Mammary microvascular endothelial cell (primary cell): ENCODE measurements around the gene CCDC88B. TPM values are rescaled to one million over a fixed set of nuclear protein-coding genes. Genes with fewer than 3 reads are reported as not detected.

ENCODE experiments used
- total RNA-seq: library from RNA; depleted of rRNA; stranded (reverse); fragments of >200 nt; gene quantifications from 2 replicates; pipeline ENCODE4 v1.2.3, GENCODE V29; 2015

CCDC88B gene
- 2.9 and 3.5 TPM in 2 replicates for total RNA-seq

GRCh38 chr11:64339754-64340408 is at the start of gene CCDC88B:
Gene CCDC88B (plus strand): TSS chr11:64340204. CDS start chr11:64340267, 63 bp downstream.

DNA sequence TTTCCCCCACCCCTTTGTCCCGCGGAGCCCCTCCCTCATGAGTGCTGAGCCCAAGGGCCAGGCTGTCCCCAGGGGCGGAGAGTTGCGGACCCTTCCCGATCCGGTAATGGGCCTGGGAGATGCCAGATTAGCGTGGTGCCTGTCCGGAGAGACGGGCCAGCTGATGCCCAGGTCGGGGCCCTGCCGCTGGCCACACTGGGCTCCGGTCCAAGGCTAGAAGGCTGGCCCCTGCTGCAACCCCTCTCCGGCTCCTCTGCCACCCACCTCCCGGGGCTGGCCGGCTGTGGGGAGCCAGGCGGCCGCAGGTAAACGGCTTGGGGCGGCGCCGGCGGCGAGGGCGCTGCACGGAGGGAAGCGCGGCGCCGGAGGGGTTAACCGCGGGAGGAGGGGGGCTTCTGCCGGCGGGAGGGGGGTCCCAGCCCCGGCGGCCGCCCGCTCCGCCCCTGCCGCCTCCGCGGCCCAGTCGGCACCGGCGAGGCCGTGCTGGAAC is 48.7 kb upstream of the CCDC88B start, which contains the start of gene KCNK4:
Gene KCNK4, plus strand, starts transcription at position 41 of the 490 bp plus-strand sequence. CDS start 1,717 bp downstream, outside the sequence.

GRCh38 chr11:64299847-64300648 is 40.0 kb upstream of the CCDC88B start, which contains the start of gene CATSPERZ:
Gene CATSPERZ (plus strand): TSS chr11:64300358. CDS start chr11:64300411, 53 bp downstream.

DNA sequence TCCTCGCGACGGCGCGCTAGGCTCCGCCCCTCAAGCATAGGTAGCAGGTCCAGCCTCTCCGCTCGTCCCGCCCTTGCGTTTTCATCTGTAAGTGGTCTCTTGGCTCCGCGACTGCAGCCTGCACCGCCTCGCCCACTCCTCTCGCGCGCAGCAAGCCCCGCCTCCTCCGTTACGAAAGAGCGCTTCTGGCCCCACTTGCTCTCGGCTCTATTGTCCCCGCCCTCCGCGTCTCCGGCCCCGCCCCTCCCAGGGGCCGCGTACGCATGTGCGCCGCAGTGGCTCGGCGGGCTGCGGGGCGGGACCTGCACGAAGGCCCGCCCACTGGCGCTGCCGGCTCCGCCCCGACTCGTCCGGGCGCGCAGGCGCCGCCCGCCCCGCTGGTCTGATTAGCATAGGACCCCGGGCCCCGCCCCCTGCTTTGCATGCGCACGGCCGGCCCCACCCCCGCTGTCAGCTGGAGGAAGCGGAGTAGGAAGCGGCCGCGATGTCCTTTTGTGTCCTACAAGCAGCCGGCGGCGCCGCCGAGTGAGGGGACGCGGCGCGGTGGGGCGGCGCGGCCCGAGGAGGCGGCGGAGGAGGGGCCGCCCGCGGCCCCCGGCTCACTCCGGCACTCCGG is 34.8 kb upstream of the CCDC88B start, which contains the start of gene ESRRA:
Gene ESRRA, plus strand, starts transcription at position 450 of the 616 bp plus-strand sequence. CDS start 1,656 bp downstream, outside the sequence.

DNA sequence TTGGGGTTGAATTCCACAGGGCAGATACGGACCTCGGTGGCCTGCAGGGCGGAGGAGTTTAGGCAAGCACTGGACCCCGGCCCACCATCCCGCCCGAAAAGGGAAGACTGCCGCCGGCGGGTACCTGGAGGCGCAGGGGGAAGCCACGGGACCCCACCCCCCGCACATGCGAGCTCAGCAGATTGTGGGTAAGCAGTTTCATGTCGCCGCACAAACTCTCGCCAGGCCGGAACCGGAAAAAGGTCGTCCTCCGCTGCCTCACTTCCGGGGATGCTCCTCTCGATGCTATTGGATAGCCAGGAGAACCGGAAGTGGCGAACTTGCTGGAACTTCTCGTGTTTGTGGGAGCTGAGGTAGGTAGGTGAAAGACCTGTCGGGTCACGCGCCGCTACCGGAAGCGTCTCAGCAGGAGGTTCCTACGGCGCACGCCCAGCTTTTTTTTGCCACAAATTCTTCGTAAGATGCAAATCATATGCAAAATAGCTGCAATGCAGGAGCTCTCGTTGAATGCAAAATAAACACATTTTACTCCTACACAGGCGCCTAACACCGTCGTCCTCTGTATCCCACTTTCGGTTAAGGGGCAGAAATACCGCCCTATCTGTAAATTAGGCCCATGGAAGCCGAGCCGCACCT is 22.6 kb upstream of the CCDC88B start, which contains the start of gene TRMT112:
Gene TRMT112, minus strand, starts transcription at position 235 of the 636 bp plus-strand sequence. Its CDS starts 33 bp downstream, at position 202.

GRCh38 chr11:64317961-64318765 is 21.8 kb upstream of the CCDC88B start, which contains the start of gene PRDX5:
Gene PRDX5 (plus strand): TSS chr11:64318121. CDS start chr11:64318216, 95 bp downstream.

DNA sequence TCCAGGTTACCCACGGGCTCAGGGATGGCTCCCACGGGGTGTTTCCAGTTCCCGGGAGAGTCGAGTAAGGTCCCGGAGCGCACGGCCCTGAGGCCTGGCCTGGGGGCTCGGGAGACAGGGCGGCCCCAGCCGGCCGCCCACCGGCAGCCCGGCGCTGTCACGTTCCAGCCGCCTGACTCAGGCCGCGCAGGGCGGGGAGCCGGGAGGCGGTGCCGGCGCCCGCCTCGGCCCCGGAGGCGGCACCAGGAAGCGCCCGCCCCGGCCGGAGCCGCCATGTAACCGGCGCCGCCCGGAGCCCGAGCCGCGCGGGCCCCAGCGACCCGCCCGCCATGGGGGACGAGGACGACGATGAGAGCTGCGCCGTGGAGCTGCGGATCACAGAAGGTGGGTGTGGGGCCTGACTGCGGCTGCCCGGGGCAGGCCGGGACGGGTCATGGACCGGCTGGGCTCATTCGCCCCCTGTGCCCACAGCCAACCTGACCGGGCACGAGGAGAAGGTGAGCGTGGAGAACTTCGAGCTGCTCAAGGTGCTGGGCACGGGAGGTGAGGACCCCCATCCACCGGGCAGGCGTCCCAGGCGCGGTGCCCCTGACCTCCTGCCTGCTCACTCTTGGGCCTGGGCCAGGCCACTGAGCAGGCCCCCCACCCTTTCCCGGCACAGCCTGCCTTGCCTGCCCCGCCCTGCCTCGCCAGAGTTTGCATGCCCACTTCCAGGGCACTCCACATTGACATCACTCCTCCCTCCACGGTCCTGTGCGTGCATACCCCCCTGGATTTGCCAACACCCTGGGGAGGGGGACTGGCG is 19.1 kb downstream of the CCDC88B start, which contains the start of gene RPS6KA4:
Gene RPS6KA4, plus strand, starts transcription at position 256 of the 805 bp plus-strand sequence. Its CDS starts 74 bp downstream, at position 330.

Other genes starting within 250 kb of the CCDC88B start
- 10.5 and 17.9 TPM in 2 replicates for gene MACROD1, start 174.1 kb upstream of the CCDC88B start, total RNA-seq
- 223 and 239 TPM in 2 replicates for gene STIP1, start 154.0 kb upstream of the CCDC88B start, total RNA-seq
- 59.4 and 69.7 TPM in 2 replicates for gene FERMT3, start 133.5 kb upstream of the CCDC88B start, total RNA-seq
- gene TRPT1, start 114.0 kb upstream of the CCDC88B start, total RNA-seq = 30.1 and 30.4 TPM in 2 replicates
- gene NUDT22, start 113.9 kb upstream of the CCDC88B start, total RNA-seq = 58.7 and 61.6 TPM in 2 replicates
- gene DNAJC4, start 109.7 kb upstream of the CCDC88B start, total RNA-seq = 6.5 and 9.0 TPM in 2 replicates
- gene VEGFB, start 105.6 kb upstream of the CCDC88B start, total RNA-seq = 31.6 and 40.1 TPM in 2 replicates
- gene FKBP2, start 99.1 kb upstream of the CCDC88B start, total RNA-seq = 65.9 and 69.2 TPM in 2 replicates
- 432 and 445 TPM in 2 replicates for gene PPP1R14B, start 93.3 kb upstream of the CCDC88B start, total RNA-seq
- gene PLCB3, start 88.7 kb upstream of the CCDC88B start, total RNA-seq = 61.3 and 67.5 TPM in 2 replicates
- 95.7 and 96.5 TPM in 2 replicates for gene BAD, start 55.5 kb upstream of the CCDC88B start, total RNA-seq
- gene GPR137, start 54.4 kb upstream of the CCDC88B start, total RNA-seq = 22.8 and 27.8 TPM in 2 replicates
- gene KCNK4, start 48.9 kb upstream of the CCDC88B start, total RNA-seq = not detected in 2 replicates
- gene CATSPERZ, start 39.8 kb upstream of the CCDC88B start, total RNA-seq = 0.15 TPM in 1 of 2 replicates, not detected in the other
- gene ESRRA, start 34.7 kb upstream of the CCDC88B start, total RNA-seq = 32.8 and 35.2 TPM in 2 replicates
- 410 and 421 TPM in 2 replicates for gene TRMT112, start 22.6 kb upstream of the CCDC88B start, total RNA-seq
- 302 and 324 TPM in 2 replicates for gene PRDX5, start 22.1 kb upstream of the CCDC88B start, total RNA-seq
- gene RPS6KA4, start 19.0 kb downstream of the CCDC88B start, total RNA-seq = 67.4 and 68.5 TPM in 2 replicates
- not detected in 2 replicates for gene SLC22A11, start 215.7 kb downstream of the CCDC88B start, total RNA-seq